NK-92 treated with Interleukin-12 subunit alpha and Interleukin-12 subunit beta, amount 100 ng/mL, for 24 hours (cell line): ENCODE data around the gene ACADSB.

ENCODE experiments used
- DNase-seq: peaks from one replicate; lab custom pipeline; 2025; lab: John Stamatoyannopoulos, UW

The ACADSB gene

GRCh38 chr10:123042708-123043408 lies 34.1 kb downstream of the ACADSB start:
- no peak for DNase-seq

- peak; percentile 9 for DNase-seq
These were observed 34.7 kb downstream of the ACADSB start for GRCh38 chr10:123043409-123043925.

- DNase-seq, result no peak
These were observed 35.6 kb downstream of the ACADSB start for GRCh38 chr10:123044391-123044790.

- no peak for DNase-seq
These were observed 37.3 kb downstream of the ACADSB start for GRCh38 chr10:123045961-123046731.

GRCh38 chr10:123057968-123058367 lies 49.2 kb downstream of the ACADSB start:
- DNase-seq, result no peak

GRCh38 chr10:123061865-123062264 lies 53.1 kb downstream of the ACADSB start:
- DNase-seq, result no peak

GRCh38 chr10:123062726-123063125 lies 53.9 kb downstream of the ACADSB start:
- DNase-seq, result no peak

GRCh38 chr10:123068087-123068853 lies 59.5 kb downstream of the ACADSB start:
- DNase-seq, result no peak

GRCh38 chr10:123069246-123069986 lies 60.6 kb downstream of the ACADSB start:
- no peak for DNase-seq

- DNase-seq, result no peak
These were observed 64.4 kb downstream of the ACADSB start for GRCh38 chr10:123073187-123073586.

GRCh38 chr10:123074215-123074614 lies 65.4 kb downstream of the ACADSB start:
- DNase-seq, result no peak

GRCh38 chr10:123081896-123082295 lies 73.1 kb downstream of the ACADSB start:
- no peak for DNase-seq

- no peak for DNase-seq
These were observed 75.0 kb downstream of the ACADSB start for GRCh38 chr10:123083811-123084210.

GRCh38 chr10:123086281-123086680 lies 77.5 kb downstream of the ACADSB start:
- no peak for DNase-seq

GRCh38 chr10:123087348-123087747 lies 78.5 kb downstream of the ACADSB start:
- DNase-seq, result no peak

GRCh38 chr10:123087786-123088185 lies 79.0 kb downstream of the ACADSB start:
- no peak for DNase-seq

- no peak for DNase-seq
These were observed 84.0 kb downstream of the ACADSB start for GRCh38 chr10:123092635-123093414.

GRCh38 chr10:123093489-123093888 lies 84.7 kb downstream of the ACADSB start:
- DNase-seq, result no peak

- no peak for DNase-seq
These were observed 87.6 kb downstream of the ACADSB start for GRCh38 chr10:123096452-123096851.

GRCh38 chr10:123097039-123097438 lies 88.2 kb downstream of the ACADSB start:
- no peak for DNase-seq
